Renal cortical epithelial cell (primary cell): ENCODE results near the gene EXOC6B. TPM values are rescaled to one million over a fixed set of nuclear protein-coding genes. Genes with fewer than 3 reads are reported as not detected.

Experiments
- DNase-seq: peaks from one replicate; pipeline ENCODE4 v3.0.0-alpha.2; 2011; ENCODE audit warnings: low read depth
- total RNA-seq: library from RNA; depleted of rRNA; stranded (reverse); fragments of >200 nt; gene quantifications from 2 replicates; pipeline ENCODE4 v1.2.3, GENCODE V29; 2014

Gene EXOC6B
- total RNA-seq = 18.4 and 56.0 TPM in 2 replicates

DNA sequence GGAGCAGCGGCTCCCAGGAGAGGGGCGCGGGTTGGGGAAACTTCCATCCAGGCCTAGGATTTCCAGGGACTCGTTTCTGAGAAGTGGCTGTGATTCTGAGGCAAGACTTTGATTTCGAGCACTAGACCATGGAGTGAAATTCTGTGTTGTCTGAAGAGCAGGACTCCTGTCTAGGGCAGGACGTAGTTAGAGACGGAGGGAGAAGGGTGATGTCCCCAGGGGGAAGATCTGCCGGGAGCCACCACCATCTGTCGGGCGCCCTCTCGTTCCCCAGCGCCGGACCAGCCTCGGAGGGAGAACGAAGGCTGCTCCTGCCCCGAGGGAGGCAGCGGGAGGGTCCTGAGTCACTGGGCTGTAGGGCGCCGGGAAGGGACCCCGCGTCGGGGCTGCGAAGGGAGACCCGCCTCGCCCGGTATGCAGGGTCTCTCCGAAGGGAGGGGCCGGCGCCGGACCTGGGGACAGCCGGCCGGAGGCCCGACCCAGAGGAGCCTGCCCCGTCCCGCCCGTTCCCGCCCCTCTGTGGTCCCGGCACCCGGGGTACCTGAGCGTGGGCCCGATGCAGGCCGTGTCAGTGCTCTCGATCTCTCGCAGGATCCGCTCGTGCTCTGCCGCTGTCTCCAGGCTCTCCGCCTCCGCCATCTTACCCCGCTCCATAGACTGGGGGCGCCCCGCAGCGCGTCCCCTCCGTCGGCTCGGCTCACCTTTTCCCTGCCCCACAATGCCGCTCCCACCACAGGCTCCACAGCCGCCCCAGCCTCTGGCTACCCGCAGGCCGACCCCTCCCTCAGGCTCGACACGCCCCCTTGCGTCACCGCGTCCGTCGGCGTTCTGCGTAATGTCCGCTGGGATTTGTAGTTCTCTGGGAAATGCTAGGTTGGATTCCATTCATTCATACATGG lies at the start of gene EXOC6B:
Gene EXOC6B (minus strand): TSS at position 777 of the 899 bp plus-strand sequence.
- peak; percentile 74 for DNase-seq

DNA sequence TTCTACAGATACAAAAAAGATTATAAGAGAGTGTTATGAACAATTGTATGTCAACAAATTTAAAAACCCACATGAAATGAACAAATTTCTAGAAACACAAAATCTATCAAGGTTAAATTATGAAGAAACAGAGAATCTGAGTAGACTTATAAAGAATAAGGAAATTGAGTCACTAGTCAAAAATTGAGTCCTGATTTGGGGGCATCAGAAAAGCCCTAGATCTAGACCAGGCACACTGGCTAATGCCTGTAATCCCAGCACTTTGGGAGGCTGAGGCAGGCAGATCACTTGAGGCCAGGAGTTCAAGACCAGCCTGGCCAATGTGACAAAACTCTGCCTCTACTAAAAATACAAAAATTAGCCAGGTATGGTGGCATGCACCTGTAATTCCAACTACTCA lies 46.0 kb upstream of the EXOC6B start:
- DNase-seq = no peak

DNA sequence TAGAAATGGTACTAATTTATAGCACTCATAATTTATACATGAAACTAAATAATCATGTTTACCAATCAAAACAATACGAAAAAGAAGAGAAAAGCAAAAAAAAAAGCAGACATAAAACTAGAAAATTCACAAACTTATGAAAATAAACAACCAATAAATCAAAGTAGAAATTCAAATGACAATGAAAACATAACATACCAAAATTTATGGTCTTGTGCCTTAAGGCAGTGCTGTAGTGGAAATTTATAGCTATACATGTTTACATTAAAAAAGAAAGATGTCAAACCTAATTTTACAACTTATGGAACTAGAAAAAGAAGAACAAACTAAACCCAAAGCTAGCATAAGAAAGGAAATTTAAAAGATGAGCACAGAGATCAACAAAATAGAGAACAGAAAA lies 45.2 kb upstream of the EXOC6B start:
- no peak for DNase-seq

DNA sequence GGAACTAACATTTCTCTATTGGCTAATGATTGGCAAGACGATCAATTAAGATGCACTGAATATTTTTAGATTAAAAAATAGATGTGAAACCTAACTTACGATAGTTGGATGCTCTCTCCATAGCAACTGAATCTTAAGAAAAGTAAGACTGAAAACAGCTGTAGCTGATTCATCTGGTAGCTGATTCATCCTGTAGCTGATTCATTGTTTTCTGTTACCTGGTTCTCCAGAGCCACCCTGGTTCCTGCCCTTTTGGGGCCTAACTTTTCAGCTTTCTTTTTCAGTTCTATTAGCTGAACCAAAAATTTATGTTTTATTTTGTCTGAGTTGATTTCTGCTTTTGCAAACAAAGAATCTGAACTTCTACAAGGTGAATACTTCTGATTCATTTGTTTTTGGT lies 38.7 kb upstream of the EXOC6B start:
- DNase-seq = peak; percentile 85

DNA sequence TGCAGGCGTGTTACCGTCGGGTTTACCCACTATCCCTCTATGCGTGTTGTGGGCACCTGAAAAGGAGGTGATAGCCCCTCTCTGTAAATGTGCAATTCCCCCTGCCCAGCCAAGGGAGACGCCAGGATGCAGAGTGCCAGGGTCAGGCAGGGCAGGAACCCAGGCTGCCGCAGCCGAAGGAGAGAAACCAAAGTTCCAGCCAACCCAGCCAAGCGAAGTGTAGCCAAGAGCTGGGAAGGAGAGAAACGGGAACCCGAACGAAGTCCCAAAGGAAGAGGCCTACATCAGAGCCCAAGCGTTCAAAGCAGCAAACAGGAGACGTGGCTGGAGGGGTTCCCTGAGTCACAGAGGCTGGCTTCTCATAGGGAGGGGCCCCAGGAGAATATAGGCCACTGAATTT lies 37.2 kb upstream of the EXOC6B start:
- DNase-seq = no peak

DNA sequence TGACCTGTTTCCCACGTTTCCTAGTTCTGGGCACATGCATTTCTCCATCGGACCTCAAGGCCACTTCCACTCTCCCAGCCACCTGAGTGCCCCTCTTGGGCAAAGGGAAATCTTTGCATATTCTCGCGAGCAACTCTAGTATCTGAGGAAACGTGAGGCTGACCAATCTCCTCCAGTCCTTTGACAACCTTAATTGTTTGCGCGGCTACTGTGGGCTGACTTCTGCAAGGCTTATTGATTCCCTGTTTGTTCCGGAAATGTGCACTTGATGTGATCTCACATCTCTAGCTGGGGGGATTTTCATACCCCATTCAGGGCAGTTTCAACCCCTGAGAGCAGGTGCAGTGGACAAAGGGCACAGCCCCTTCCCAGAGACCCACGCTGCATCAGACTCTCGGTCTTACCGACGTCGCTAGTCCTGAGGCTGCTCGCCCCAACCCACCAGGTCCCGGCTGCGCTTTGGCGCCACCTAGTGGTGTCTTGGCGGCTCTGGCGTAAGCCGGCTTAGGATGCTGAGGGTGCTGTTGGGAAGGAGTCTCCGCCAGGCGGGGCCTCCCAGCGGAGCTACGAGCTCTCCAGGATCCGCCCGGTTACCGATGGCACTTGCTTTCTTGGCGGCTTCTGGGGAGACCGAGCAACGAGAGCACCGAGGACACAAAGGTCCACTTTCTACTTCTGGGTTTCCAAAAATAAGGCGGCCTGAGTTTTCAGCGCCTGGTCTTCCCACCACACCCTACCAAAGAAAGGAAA lies 36.6 kb upstream of the EXOC6B start:
- peak; percentile 75 for DNase-seq

DNA sequence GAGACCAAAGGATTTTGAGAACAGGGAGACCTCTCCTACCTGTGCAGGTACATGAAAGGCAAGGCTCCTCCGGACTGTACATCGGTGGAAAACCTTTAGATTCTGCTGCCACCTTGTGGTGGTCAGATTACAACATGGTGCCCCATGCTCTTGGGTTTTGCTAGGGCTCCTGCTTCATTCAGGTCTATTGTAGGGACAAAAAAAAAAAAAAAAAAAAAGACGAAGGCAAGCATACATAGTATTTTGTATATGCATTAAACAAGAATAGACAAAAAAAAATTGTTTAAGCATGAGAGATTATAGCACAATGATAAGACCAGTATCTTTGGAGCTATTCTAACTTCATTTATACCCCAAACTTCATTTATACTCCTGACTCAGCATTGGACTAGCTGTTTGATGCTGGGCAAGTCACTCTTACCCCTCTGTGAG lies 34.0 kb upstream of the EXOC6B start:
- DNase-seq = peak; percentile 67

DNA sequence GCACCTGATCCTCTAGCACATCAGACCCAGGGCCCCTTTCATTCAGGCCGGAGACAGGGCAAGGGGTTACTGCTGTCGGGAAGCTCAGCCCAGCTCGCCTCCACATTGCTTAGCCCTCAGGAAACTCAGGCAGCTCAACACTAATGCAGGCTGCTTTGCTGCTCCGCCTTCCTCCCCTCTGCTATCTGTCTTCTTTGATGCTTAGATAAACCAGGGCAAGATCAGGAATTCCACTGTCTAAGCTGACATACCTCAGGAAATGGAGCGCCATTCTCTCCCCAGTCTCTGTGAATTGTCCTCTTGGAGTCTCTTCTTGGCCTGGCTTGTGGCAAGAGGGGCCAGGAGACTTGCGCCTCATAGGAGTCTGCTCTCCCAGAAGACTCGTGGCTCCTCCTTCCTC lies 25.5 kb upstream of the EXOC6B start:
- no peak for DNase-seq

DNA sequence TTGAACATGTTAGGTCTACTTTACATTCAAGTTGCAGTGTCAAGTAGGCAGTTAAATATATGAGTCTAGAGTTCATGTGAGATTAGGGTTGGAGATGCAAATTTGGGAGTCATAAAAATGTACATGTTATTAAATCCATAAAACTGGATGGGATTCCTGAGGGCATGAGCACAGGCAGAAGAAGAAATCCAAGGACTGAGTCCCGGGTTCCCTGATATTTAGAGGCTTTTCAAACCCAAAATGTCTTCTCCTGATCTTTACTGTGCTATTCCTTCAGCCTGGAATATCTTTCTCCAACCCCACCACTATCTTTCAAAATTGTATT lies 23.3 kb upstream of the EXOC6B start:
- no peak for DNase-seq

DNA sequence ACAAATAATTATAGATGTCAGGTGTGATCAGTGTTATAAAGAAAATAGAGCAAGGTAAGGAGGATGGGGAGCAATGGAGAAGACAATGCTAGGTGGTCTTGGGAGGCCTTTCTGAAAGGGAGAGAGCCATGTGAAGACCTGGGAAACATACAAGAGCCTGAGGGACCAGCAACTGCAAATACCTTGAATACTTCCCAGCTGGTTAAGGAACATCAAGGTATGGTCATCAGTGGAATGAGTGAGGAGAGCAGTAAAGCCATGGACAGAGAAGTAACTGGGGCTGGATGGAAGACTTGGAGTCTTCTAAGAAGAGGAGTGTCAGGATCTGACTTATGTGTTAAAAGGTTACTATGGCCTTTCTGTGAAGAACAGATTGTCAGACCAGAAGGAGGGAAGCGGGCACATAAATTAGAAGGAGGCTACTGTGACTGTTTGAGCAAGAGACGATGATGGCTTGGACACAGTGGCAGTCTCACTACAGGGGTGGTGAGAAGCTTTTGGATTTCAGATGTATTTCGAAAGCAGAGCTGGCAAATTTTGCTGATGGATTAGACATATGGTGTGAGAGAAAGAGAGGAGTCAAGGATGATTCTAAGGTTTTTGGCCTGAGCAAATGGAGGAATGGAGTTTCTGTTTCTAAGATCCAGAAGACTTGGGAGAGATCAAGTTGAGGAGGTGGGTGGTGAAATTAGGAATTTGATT lies 22.8 kb upstream of the EXOC6B start:
- no peak for DNase-seq

DNA sequence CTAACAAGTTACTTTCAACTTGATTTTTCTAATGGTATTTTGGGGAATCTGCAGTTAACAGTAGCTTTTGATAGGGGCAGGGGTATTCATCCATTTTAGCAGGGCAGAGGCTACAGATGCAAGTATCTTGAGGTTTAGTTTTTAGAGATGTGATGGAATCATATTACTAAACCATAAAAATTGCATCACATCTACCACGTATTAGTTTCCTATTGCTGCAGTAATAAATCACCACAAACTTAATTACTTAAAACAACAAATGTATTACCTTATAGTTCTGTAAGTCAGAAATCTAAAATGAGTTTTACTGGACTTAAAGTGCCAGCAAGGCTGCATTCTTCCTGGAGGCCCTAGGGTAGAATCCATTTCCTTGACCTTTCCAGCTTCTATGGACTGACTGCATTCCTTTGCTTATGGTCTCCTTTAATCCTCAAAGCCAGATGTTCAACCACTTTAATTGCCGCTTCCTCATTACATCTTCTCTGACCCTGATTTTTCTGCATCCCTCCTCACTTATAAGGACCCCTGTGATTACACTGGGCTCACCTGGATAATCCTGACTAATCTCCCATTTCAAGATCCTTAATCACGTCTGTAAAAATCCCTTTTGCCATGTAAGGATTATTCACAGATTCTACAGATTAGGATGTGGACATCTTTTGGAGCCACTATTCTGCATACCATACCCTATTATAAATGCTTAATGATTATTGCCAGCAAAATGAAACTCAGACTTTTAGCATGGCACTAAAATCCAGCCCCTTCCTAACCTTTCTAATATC lies 21.9 kb upstream of the EXOC6B start:
- no peak for DNase-seq

DNA sequence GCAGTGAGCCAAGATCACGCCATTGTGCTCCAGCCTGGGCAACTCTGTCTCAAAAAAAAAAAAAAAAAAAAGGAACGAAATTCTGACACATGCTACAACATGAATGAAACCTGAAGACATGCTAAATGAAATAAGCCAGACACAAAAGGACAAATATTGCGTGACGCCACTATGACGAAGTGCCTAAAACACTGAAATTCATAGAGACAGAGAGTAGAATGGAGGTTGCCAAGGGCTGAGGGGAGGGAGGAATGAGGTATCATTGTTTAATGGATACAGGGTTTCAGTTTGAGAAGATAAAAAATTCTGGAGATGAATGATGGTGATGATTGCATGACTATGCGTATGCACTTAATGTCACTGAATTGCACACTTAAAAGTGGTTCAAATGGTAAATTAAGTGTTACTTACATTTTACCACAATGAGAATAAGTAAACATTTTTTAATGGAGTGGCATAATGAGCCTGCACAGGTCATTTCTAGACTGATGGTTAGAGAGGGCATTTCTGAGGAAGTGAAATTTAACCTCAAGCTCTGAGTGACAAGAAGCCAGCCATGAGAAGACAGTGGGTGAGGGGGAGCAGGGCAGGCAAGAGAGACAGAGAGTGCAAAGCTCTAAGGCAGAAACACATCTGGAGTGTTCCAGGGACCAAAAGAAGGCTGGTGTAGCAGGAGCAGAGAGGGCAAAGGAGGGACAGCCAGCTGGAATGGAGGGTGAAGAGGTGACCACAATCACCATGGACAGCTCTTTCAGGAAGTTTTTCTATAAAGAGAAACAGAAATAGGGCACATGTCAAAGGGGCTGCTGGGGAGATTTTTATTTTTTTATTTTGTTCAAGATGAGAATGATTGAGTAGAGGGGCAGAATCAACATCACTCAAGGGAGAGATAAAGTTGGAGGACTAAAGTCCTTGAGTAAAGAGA lies 20.6 kb upstream of the EXOC6B start:
- DNase-seq = no peak

DNA sequence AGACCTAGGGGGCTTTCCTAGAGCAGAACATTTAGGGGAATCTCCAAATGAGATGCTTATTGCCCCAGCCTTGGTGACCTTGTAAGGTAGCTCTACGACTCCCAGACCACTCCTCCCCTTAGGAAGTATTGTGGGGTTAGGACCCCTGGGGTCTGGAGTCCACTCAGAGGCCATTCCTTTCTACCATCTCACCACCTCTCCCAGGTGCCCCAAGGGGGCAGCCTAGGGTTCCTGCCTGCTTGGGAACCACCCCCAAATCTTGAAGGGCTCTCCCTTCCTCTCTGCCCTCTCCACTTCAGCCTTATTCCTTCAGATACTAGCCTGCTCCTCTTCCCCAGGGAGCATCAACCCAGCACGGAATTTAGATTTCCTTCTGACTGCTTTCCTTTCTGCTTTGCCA lies 17.5 kb upstream of the EXOC6B start:
- DNase-seq = no peak

DNA sequence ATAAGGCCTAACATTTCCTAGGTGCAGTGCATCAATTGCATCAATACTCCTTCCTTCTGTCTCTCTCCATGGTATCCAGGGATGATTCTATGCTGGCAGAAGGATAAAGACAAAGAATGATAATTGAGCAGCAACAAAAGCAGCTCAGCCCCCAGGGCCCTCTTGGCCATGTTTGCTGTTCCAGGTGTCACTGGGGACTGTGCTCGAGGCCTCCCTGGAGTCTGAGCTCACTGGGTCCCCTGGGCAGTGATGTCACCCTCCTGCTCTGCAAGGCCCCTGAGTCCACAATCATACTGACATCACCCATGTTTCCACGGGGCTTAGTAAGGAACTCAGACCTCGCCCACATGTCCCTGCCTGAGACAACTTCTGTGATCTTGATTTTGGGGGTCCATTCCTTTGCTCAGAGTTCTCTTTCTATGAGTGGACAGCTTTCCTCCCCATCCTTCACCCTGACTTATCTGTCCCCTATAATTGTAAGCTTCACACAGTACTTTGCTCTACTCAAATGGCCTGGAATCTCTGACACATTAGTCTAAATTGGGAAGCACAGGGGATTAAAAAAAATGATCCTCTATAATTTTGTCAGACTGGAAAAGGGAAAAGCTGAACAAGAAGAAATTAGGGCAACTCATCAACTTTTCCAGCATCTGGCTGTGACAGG lies 15.8 kb upstream of the EXOC6B start:
- DNase-seq = no peak

DNA sequence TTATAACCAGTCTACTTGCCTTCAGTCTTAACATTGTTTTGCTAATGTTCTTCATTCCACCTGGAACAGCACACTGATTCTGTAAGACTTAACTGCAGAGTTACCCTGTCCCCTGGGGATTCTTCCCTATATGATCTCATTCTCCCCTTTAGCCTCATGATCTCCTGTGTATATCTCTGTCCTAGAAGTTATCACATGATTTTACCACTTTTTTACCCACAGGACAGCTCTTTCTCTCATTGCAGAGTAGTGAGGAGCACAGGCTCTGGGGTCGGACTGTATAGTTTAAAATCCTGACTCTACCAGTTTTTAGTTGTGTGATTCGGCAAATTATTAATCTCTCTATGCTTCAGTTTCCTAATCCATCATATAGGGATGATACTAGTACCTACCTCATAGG lies 14.2 kb upstream of the EXOC6B start:
- no peak for DNase-seq

DNA sequence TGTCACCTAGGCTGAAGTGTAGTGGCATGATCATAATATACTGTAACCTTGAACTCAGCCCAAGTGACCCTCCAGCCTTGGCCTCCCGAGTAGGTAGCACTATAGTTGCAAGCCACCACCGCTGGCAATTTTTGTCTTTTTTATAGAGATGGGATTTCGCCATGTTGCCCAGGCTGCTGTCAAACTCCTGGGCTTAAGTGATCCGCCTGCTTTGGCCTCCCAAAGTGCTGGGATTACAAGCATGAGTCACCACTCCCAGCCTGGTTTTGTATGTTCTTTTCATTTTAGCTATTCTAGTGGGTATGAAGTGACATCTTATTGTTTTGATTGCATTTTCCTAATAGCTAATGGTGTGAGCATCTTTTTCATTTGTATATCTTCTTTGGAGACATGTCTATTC lies 11.3 kb upstream of the EXOC6B start:
- DNase-seq = no peak

DNA sequence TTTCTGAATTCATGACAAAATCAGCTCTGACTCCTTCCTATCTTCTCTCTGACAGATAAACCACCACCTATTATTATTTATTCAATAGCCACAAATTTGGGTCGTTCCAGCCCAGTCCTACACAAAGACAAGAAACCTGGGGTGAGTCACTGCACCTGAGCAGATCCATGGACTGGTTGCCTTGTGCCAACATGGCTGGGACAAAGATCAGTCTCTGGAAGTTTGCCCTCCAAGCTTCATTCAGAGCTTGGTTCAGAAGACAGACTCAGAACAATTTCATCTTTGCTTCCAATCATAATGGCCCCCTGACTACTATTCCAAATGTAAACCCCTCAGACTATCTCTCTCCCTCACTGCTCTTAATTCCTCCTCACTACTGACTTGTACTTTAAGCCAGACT lies 9.6 kb upstream of the EXOC6B start:
- no peak for DNase-seq

DNA sequence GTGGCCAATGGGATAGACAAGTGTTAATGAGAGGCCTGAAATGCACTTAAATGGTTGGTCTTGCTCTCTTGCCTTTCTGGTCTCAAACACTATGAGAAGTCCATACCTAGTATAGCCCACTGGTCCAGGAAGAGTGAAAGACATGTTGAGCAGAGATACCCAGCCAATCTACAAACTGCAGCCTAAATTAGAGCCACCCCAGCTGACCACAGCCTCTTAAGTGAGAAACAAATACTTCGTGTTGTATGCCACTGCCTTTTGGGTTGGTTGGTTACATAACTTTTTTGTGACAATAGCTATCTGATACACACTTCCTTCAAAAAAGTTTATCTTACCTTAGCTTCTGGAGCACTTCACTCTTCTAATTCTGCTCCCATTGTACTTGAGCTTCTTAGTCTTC lies 8.8 kb upstream of the EXOC6B start:
- DNase-seq = no peak

DNA sequence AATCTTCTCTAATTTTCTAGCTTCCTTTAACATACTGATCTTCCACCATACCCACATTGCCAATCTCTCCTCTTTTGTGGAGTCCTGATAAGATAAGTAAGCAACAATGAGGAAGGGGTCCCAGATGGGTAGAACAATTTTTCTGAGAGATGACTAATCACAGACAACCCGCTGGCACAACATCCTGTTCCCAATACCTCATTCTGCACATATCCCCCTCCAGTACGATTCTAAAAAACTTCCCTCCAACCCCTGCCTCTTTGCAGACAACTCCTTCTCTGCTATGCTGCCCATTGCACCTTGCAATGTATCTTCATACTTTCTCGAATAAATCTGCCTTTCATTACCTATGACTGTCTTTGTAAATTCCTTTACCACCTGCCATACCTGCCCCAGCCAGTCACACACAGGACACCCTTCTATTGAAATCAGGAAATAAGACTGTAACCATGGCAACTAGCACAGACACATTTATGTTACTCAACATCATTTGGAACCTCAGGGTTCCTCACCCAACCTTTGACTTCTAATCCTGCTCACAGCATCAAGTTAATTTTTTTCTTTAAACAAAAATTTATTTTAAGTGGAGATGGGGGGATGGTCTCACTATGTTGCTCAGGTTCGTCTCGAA lies 7.4 kb upstream of the EXOC6B start:
- DNase-seq = no peak

DNA sequence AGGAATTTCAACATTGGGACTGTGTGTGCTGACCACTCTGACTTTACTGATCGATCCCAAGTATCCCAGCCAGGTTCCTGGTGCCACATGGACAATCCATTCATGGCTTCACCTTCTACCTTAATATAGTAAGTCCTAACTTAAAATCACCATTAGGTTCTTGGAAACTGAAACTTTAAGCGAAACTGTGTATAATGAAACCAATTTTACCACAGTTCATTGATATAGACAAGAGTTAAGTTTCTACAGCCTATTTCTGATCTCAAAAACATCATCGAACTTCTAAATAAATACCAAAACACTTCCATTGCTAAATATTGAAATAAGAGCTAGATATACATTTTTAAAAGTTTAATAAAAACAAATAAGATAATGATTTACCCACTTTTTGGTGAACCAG lies 4.4 kb upstream of the EXOC6B start:
- DNase-seq = no peak
